ENCODE data around the gene TM4SF1. TPM values are rescaled to one million over a fixed set of nuclear protein-coding genes. Genes with fewer than 3 reads are reported as not detected.
A peak's percentile ranks its signal among the peaks of the same experiment; 100 is the strongest.

TM4SF1 gene
- total and polyA plus RNA-seq, 12 donors: 31.5 to 164 (median 63.2) TPM

DNA sequence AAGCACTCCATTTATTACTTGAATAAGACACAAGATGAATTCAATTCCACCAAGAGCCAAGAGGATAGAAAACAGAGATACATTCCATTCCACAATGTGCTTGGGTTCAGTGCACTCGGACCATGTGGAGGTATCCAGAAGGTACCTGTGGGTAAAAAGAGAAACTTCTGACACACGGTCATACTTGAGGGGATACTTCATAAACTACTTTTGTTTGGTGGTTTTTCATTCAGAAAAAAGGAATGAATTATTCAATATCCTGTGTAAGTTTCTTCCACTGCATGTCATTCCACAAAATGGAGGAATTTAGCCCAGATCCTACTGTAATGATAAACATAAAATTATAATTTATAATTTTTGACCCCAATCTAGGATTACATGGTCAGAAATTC is 5.7 kb downstream of the TM4SF1 start:
- H3K27ac ChIP-seq: peak overlapping the region in 1 of 5 donors; percentile 25
- intact Hi-C loops (cut with DNase I): no loop called here
- H3K36me3 ChIP-seq (replicated peaks in 1 of 2): no peaks in the 10 kb centered on the region
- WGBS, 4 donors: 75 to 82% (median 79%) methylated on average over 2 of the region's 2 CpGs
- peaks cover 0 to 12% of the 10 kb centered on the region in 2 donors for H3K4me1 ChIP-seq (replicated peaks in 1 of 2)
- no peak for TF ChIP-seq POLR2A (IDR thresholded peaks at IDR 0.05)
- TF ChIP-seq CTCF (IDR thresholded peaks at IDR 0.05): no peak
- H3K4me3 ChIP-seq: no peak overlapping the region
- no peak for DNase-seq
- no peaks in the 10 kb centered on the region for H3K9me3 ChIP-seq (replicated peaks in 1 of 3)
- no peaks in the 10 kb centered on the region for H3K27me3 ChIP-seq

DNA sequence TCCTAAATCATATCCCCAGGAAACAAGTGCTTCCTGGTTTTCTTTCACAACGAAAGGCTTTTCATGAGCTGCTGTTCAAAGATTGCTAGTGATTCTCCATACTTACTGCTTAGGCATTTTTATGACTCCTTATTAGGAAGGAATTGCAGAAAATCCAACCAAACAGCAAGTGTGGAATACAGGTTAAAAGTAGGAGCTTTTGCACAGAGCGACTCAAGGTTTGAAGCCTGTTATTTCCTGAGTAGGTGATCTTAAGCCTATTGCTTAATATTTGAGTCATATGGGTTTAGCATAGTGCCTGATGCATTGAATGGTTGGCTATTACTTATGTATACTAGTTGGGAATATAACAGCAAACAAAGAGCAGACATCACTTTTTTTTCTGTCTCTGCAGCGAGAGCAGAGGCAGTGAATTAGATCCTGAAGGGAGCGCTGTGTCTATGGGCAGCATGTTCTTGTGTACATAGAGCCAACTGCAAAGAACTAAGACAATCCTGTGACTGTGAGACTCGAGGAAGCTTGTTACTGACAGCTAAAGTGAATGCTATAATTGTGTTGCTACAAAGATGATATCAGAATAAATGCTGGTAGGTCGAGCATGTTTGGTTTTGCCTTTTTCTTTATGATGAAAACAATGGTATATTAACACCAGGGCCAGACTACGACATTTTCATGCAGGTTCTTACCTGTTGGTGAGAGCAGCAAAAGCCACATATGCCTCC is 6.3 kb downstream of the TM4SF1 start:
- no peaks in the 10 kb centered on the region for H3K36me3 ChIP-seq (replicated peaks in 1 of 2)
- 60 to 65% (median 64%) methylated on average over 7 of the region's 7 CpGs for WGBS, 4 donors
- peaks cover 0 to 12% of the 10 kb centered on the region in 2 donors for H3K4me1 ChIP-seq (replicated peaks in 1 of 2)
- intact Hi-C loops (cut with DNase I): no loop called here
- no peak for DNase-seq
- no peaks in the 10 kb centered on the region for H3K27me3 ChIP-seq
- H3K27ac ChIP-seq: peak overlapping the region in 1 of 5 donors; percentile 25
- H3K4me3 ChIP-seq: peak overlapping the region in 1 of 4 donors; percentile 19
- TF ChIP-seq CTCF (IDR thresholded peaks at IDR 0.05): no peak
- TF ChIP-seq POLR2A (IDR thresholded peaks at IDR 0.05): no peak
- no peaks in the 10 kb centered on the region for H3K9me3 ChIP-seq (replicated peaks in 1 of 3)

DNA sequence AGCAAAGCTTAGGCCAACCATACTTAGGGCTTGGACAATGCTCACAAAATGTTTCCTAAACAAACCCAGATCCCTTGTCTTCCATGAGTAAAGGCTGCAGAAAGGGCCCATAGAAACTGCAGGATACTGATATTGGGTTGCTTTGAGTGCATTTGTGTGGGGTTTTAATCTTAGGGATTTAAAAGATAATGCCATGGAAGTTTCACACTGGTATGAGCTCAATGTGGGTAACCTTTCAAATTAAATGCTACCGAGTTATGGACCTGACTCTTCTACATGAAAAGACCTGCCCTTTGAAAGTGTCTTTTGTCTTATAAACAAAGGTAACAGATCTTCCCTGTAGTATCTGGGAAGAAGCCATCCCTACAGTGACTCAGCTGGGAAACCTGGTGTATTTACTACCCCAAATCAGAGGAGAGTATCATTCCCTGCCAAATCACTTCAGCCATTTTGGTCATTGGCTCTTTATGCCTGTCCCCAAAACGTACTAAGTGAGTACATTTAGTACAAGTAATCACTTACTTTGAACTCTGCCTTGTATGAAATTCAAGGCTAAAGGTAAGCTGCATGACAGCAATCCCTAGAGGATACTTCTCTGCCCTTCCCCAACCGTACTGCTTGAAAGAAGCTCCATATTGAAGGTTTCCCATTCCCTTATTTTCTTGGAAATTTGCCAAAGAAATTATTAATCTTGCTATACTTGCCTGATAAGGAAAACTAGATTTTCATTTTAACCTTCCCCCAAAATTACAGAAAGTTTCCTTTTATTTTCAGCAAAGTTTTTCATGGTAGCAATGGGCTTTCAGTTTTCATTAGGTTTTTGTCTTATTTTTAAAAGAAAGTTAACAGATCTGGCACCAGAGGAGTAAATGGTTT is 7.2 kb downstream of the TM4SF1 start:
- Histone ChIP-seq H3K4me3 (no peak overlapping the region), H3K4me1 (replicated peaks in 1 of 2) (peaks cover 0 to 12% of the 10 kb centered on the region in 2 donors), H3K27me3 (no peaks in the 10 kb centered on the region), H3K36me3 (replicated peaks in 1 of 2) (no peaks in the 10 kb centered on the region), H3K27ac (peak overlapping the region in 2 of 5 donors; percentile 10 to 15), H3K9me3 (replicated peaks in 1 of 3) (no peaks in the 10 kb centered on the region)
- TF ChIP-seq CTCF (IDR thresholded peaks at IDR 0.05) (no peak), POLR2A (IDR thresholded peaks at IDR 0.05) (no peak)
- 37 to 52% (median 45%) methylated on average over 3 of the region's 3 CpGs for WGBS, 4 donors
- no peak for DNase-seq
- intact Hi-C loops (cut with DNase I): no loop called here

- H3K27ac ChIP-seq: no peak overlapping the region
- H3K4me1 ChIP-seq (replicated peaks in 1 of 2): peaks cover 0 to 10% of the 10 kb centered on the region in 2 donors
- H3K27me3 ChIP-seq: no peaks in the 10 kb centered on the region
- intact Hi-C loops (cut with DNase I): no loop called here
- no peak for DNase-seq
- H3K4me3 ChIP-seq: no peak overlapping the region
- WGBS, 4 donors: 79 to 84% (median 82%) methylated on average over 6 of the region's 6 CpGs
- no peaks in the 10 kb centered on the region for H3K9me3 ChIP-seq (replicated peaks in 1 of 3)
- no peaks in the 10 kb centered on the region for H3K36me3 ChIP-seq (replicated peaks in 1 of 2)
- TF ChIP-seq CTCF (IDR thresholded peaks at IDR 0.05) (no peak), POLR2A (IDR thresholded peaks at IDR 0.05) (no peak)
Observed at GRCh38 chr3:149368674-149369497, 8.6 kb downstream of the TM4SF1 start.
